IMR-90 (cell line): ENCODE data around the gene AKR1C2.

Experiments
- CEBPB ChIP-seq: IDR thresholded peaks from 2 replicates; pipeline ENCODE4 v1.6.1; 2012; ENCODE audit warnings: low read depth, low read length, improper control_type of control experiment
- CHD1 ChIP-seq: IDR thresholded peaks from 2 replicates; pipeline ENCODE4 v1.6.1; 2012; ENCODE audit warnings: low read depth, low read length, improper control_type of control experiment
- CTCF ChIP-seq: conservative IDR thresholded peaks from 2 replicates; pipeline ENCODE4 v1.5.1; 2012; ENCODE audit warnings: mild to moderate bottlenecking, low read depth, low read length, improper control_type of control experiment
- ELK1 ChIP-seq: fragments of 150-350 bp; IDR thresholded peaks from 2 replicates; pipeline ENCODE4 v1.6.1; 2016; ENCODE audit warnings: low read depth, mild to moderate bottlenecking, low read length, moderate library complexity, borderline replicate concordance
- FOS ChIP-seq: fragments of 150-350 bp; IDR thresholded peaks from 2 replicates; pipeline ENCODE4 v1.6.1; 2016; ENCODE audit warnings: low read depth, low read length
- MAFK ChIP-seq: IDR thresholded peaks from 2 replicates; pipeline ENCODE4 v1.6.1; 2012; ENCODE audit warnings: low read depth, low read length, improper control_type of control experiment
- MAZ ChIP-seq: IDR thresholded peaks from 2 replicates; pipeline ENCODE4 v1.6.1; 2012; ENCODE audit warnings: low read depth, mild to moderate bottlenecking, low read length, improper control_type of control experiment, moderate library complexity, borderline replicate concordance
- MXI1 ChIP-seq: IDR thresholded peaks from 2 replicates; pipeline ENCODE4 v1.6.1; 2012; ENCODE audit warnings: low read depth, mild to moderate bottlenecking, low read length, moderate library complexity, borderline replicate concordance
- POLR2A ChIP-seq: IDR thresholded peaks from 2 replicates; pipeline ENCODE4 v1.6.1; 2012; ENCODE audit warnings: mild to moderate bottlenecking, low read depth, low read length
- RAD21 ChIP-seq: IDR thresholded peaks from 2 replicates; pipeline ENCODE4 v1.6.1; 2012; ENCODE audit warnings: low read length, improper control_type of control experiment
- RCOR1 ChIP-seq: IDR thresholded peaks from 2 replicates; pipeline ENCODE4 v1.6.1; 2012; ENCODE audit warnings: mild to moderate bottlenecking, low read length, improper control_type of control experiment; ENCODE audit not compliant: insufficient replicate concordance
- RFX5 ChIP-seq: IDR thresholded peaks from 2 replicates; pipeline ENCODE4 v1.8.0; 2012; ENCODE audit warnings: low read depth, mild to moderate bottlenecking, low read length, moderate library complexity
- SMC3 ChIP-seq: fragments of 150-350 bp; IDR thresholded peaks from 2 replicates; pipeline ENCODE4 v1.6.1; 2016; ENCODE audit warnings: low read depth, mild to moderate bottlenecking, antibody characterized with exemption, low read length, moderate library complexity
- USF2 ChIP-seq: fragments of 150-350 bp; IDR thresholded peaks from 2 replicates; pipeline ENCODE4 v1.6.1; 2017; ENCODE audit warnings: mild to moderate bottlenecking, antibody characterized with exemption, low read length, low read depth

GRCh38 chr10:4943821-4944220 is 59.8 kb downstream of the AKR1C2 start:
- TF ChIP-seq POLR2A (no peak), CTCF (no peak), CEBPB (no peak), RAD21 (no peak), USF2 (no peak), MAZ (no peak), RFX5 (no peak), MXI1 (no peak), MAFK (no peak), CHD1 (no peak), ELK1 (no peak), RCOR1 (no peak), SMC3 (no peak), FOS (no peak)
